Thymus (tissue), 11 donors: ENCODE results near the gene TENT5C. TPM values are rescaled to one million over a fixed set of nuclear protein-coding genes. Genes with fewer than 3 reads are reported as not detected.

Source experiments
- DNase-seq, 9 donors: peaks; one replicate each; pipeline ENCODE4 v3.0.0-alpha.2; 2013; ENCODE audit warnings: low spot score in 9 of 9, low read depth in 6 of 9, missing footprints in 1 of 9
- H3K27ac ChIP-seq, 2 donors: one replicate each; pipeline ENCODE4 v1.5.1; 2013; ENCODE audit warnings: control low read depth in 1 of 2, low read depth in 1 of 2, low read length in 1 of 2, mild to moderate bottlenecking in 1 of 2, moderate library complexity in 1 of 2
- H3K27me3 ChIP-seq, 2 donors: one replicate each; pipeline ENCODE4 v1.5.1; 2013; ENCODE audit warnings: low read length in 1 of 2; ENCODE audit not compliant: control insufficient read depth in 2 of 2, insufficient read depth in 1 of 2
- H3K36me3 ChIP-seq, 2 donors: one replicate each; pipeline ENCODE4 v1.5.1; 2013; ENCODE audit warnings: low read length in 1 of 2, mild to moderate bottlenecking in 1 of 2, moderate library complexity in 1 of 2; ENCODE audit not compliant: control insufficient read depth in 2 of 2, insufficient read depth in 2 of 2
- H3K4me1 ChIP-seq, 2 donors: one replicate each; pipeline ENCODE4 v1.5.1; 2013; ENCODE audit warnings: low read length in 2 of 2; ENCODE audit not compliant: control insufficient read depth in 2 of 2, insufficient read depth in 2 of 2
- H3K4me3 ChIP-seq, 2 donors: one replicate each; pipeline ENCODE4 v1.5.1; 2013; ENCODE audit warnings: low read length in 2 of 2, control low read depth in 1 of 2, mild to moderate bottlenecking in 1 of 2
- H3K9me3 ChIP-seq, 2 donors: one replicate each; pipeline ENCODE4 v1.5.1; 2013; ENCODE audit warnings: low read length in 1 of 2, mild to moderate bottlenecking in 1 of 2; ENCODE audit not compliant: control insufficient read depth in 2 of 2, insufficient read depth in 1 of 2
- WGBS: extraction: QIAGEN DNeasy Blood & Tissue Kit; methylation state at CpG from one replicate; pipeline ENCODE4 v1.1.7; 2013; 5-methylcytosine and 5-hydroxymethylcytosine counted together
- polyA plus RNA-seq: library from polyadenylated mRNA; stranded (reverse); fragments of 200-250 nt; gene quantifications from one replicate; pipeline ENCODE4 v1.2.3, GENCODE V29; 2013
- total RNA-seq: library from RNA; stranded (reverse); fragments of 120-200 nt; gene quantifications from one replicate; pipeline ENCODE4 v1.2.4, GENCODE V29; 2013
- donor health status: healthy.

The TENT5C gene
- total and polyA plus RNA-seq, 2 donors, result 2.5 to 3.7 TPM

- 51% methylated on average over 1 of the region's 1 CpG for WGBS
- no peak overlapping the region for H3K4me3 ChIP-seq
- peaks cover 6 to 68% of the 10 kb centered on the region in 2 donors for H3K27me3 ChIP-seq
- H3K9me3 ChIP-seq, result peaks cover 0 to 2% of the 10 kb centered on the region in 2 donors
- peaks cover 0 to 6% of the 10 kb centered on the region in 2 donors for H3K4me1 ChIP-seq
- DNase-seq, result no peak
- no peak overlapping the region for H3K27ac ChIP-seq
- H3K36me3 ChIP-seq, result no peaks in the 10 kb centered on the region
These were observed 32.3 kb downstream of the TENT5C start for GRCh38 chr1:117638141-117638540.

DNA sequence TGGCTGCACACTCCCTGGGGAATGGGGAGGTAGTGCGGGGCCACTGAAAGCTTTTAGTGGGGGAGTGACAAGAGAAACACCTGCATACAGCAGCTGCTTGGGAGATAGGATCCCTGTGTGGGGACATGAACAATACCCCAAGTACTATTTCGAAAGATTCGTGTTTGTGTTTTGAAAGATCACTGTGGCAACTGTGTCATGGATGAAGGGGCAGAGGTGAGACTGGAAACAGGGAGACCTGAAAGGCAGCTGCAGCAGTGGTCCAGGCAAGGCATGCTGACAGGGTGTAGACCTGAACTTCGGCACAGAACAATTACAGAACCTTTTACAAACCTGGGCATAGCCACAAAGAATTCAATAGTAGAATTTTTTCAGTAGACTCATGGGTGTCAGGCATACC is 32.9 kb downstream of the TENT5C start:
- H3K36me3 ChIP-seq, result no peaks in the 10 kb centered on the region
- H3K4me3 ChIP-seq, result no peak overlapping the region
- DNase-seq, result no peak
- H3K27ac ChIP-seq, result no peak overlapping the region
- peaks cover 0 to 2% of the 10 kb centered on the region in 2 donors for H3K9me3 ChIP-seq
- WGBS, result 94% methylated on average over 4 of the region's 4 CpGs
- peaks cover 0 to 2% of the 10 kb centered on the region in 2 donors for H3K4me1 ChIP-seq
- H3K27me3 ChIP-seq, result peaks cover 6 to 65% of the 10 kb centered on the region in 2 donors

DNA sequence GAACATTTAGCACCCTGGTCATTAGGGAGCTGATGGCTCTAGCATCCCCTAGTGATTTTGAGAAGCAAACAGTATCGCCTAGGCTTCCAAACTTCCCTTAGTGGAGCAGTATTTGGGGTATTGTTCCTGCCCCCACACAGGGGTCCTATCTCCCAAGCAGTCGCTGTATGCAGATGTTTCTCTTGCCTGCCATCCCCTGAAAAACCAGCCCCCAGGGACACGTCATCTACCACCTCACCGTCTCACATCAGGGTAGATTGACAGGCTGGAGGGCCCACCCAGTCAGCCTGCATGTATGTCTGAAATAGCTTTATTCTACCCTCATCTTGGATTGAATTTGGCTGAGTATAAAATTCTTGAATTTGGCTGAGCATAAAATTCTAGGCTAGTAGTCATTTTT is 33.9 kb downstream of the TENT5C start:
- 95% methylated on average over 4 of the region's 4 CpGs for WGBS
- peaks cover 0 to 2% of the 10 kb centered on the region in 2 donors for H3K9me3 ChIP-seq
- H3K27me3 ChIP-seq, result peaks cover 6 to 64% of the 10 kb centered on the region in 2 donors
- peaks cover 0 to 2% of the 10 kb centered on the region in 2 donors for H3K4me1 ChIP-seq
- H3K27ac ChIP-seq, result no peak overlapping the region
- no peaks in the 10 kb centered on the region for H3K36me3 ChIP-seq
- H3K4me3 ChIP-seq, result no peak overlapping the region
- no peak for DNase-seq

DNA sequence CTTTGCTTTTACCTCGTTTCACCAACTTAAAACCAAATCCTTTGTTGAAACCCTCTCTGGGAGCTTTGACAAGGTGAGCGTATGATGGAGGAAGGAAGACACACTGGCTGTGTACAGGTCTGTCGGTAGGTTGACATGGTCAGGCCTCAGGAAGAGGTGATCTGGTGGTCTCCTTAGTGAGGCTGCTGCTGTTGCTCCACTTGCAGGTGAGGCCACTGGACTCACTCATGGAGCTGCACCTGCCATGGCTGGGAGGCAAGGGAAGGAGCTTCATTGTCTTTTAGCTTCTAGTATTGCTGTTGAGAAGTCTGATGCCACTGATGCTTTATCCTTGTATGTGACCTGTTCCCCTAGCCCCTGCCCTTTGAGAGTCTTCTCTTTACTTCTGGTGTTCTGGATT is 35.7 kb downstream of the TENT5C start:
- no peaks in the 10 kb centered on the region for H3K36me3 ChIP-seq
- H3K9me3 ChIP-seq, result peaks cover 0 to 2% of the 10 kb centered on the region in 2 donors
- no peak for DNase-seq
- WGBS, result 92% methylated on average over 3 of the region's 3 CpGs
- H3K4me3 ChIP-seq, result no peak overlapping the region
- no peak overlapping the region for H3K27ac ChIP-seq
- peaks cover 6 to 62% of the 10 kb centered on the region in 2 donors for H3K27me3 ChIP-seq
- no peaks in the 10 kb centered on the region for H3K4me1 ChIP-seq

DNA sequence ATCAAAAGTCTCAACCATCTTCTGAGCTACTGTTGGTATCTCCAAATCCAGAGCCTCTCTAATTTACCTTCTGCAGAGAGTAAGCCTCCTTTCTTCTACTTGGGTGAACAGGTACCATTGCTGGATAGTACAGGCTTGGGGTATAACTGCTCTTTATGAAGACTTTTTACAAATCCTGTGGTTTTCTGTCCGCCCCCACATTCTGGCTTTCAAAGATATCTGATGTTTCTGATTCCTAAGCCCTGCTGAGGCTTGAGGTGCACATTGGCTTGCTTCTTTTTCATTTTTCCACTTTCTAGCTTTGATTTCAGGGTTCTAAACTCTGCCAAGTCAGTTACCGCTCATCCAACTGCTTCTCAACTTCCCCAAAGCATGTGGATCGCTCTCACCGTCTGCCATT is 37.1 kb downstream of the TENT5C start:
- Histone ChIP-seq H3K36me3 (no peaks in the 10 kb centered on the region), H3K27ac (no peak overlapping the region), H3K9me3 (peaks cover 0 to 2% of the 10 kb centered on the region in 2 donors), H3K4me1 (no peaks in the 10 kb centered on the region), H3K4me3 (no peak overlapping the region), H3K27me3 (peaks cover 6 to 63% of the 10 kb centered on the region in 2 donors)
- 86% methylated on average over 4 of the region's 4 CpGs for WGBS
- DNase-seq, result no peak

- Histone ChIP-seq H3K4me3 (no peak overlapping the region), H3K27me3 (peaks cover 6 to 60% of the 10 kb centered on the region in 2 donors), H3K4me1 (no peaks in the 10 kb centered on the region), H3K9me3 (peaks cover 0 to 2% of the 10 kb centered on the region in 2 donors), H3K27ac (no peak overlapping the region), H3K36me3 (no peaks in the 10 kb centered on the region)
- DNase-seq, result no peak
- WGBS, result 91% methylated on average over 2 of the region's 2 CpGs
These were observed 37.8 kb downstream of the TENT5C start for GRCh38 chr1:117643601-117644000.

GRCh38 chr1:117644696-117645311 is 39.0 kb downstream of the TENT5C start:
- DNase-seq, result no peak
- Histone ChIP-seq H3K27ac (no peak overlapping the region), H3K4me1 (no peaks in the 10 kb centered on the region), H3K9me3 (peaks cover 0 to 2% of the 10 kb centered on the region in 2 donors), H3K27me3 (peaks cover 6 to 62% of the 10 kb centered on the region in 2 donors), H3K4me3 (no peak overlapping the region), H3K36me3 (no peaks in the 10 kb centered on the region)
- 36% methylated on average over 3 of the region's 3 CpGs for WGBS

GRCh38 chr1:117645343-117645742 is 39.5 kb downstream of the TENT5C start:
- H3K9me3 ChIP-seq, result peaks cover 0 to 2% of the 10 kb centered on the region in 2 donors
- H3K27me3 ChIP-seq, result peaks cover 5 to 65% of the 10 kb centered on the region in 2 donors
- WGBS, result 96% methylated on average over 4 of the region's 4 CpGs
- H3K27ac ChIP-seq, result no peak overlapping the region
- no peak overlapping the region for H3K4me3 ChIP-seq
- H3K4me1 ChIP-seq, result no peaks in the 10 kb centered on the region
- no peaks in the 10 kb centered on the region for H3K36me3 ChIP-seq
- DNase-seq, result no peak

- DNase-seq, result no peak
- H3K4me3 ChIP-seq, result no peak overlapping the region
- peaks cover 6 to 69% of the 10 kb centered on the region in 2 donors for H3K27me3 ChIP-seq
- no peaks in the 10 kb centered on the region for H3K36me3 ChIP-seq
- H3K9me3 ChIP-seq, result peaks cover 0 to 2% of the 10 kb centered on the region in 2 donors
- WGBS, result 89% methylated on average over 10 of the region's 10 CpGs
- no peaks in the 10 kb centered on the region for H3K4me1 ChIP-seq
- no peak overlapping the region for H3K27ac ChIP-seq
These were observed 40.4 kb downstream of the TENT5C start for GRCh38 chr1:117646007-117646811.
